GM12875 (cell line): ENCODE data around the gene PLEKHH2.

ENCODE experiments used
- H3K4me3 ChIP-seq: one replicate; pipeline ENCODE4 v1.5.1; 2011; ENCODE audit warnings: low read depth, low read length, control low read depth
- TF ChIP-seq, protein P1 (sequence below): IDR thresholded peaks from 2 replicates; pipeline ENCODE4 v1.5.1; 2011; ENCODE audit warnings: low read depth, mild to moderate bottlenecking, control low read depth, inconsistent platforms, low read length, moderate library complexity, borderline replicate concordance; ENCODE audit not compliant: insufficient read depth

Gene PLEKHH2

GRCh38 chr2:43764086-43764705 lies 127.1 kb downstream of the PLEKHH2 start:
- TF ChIP-seq, protein P1, sequence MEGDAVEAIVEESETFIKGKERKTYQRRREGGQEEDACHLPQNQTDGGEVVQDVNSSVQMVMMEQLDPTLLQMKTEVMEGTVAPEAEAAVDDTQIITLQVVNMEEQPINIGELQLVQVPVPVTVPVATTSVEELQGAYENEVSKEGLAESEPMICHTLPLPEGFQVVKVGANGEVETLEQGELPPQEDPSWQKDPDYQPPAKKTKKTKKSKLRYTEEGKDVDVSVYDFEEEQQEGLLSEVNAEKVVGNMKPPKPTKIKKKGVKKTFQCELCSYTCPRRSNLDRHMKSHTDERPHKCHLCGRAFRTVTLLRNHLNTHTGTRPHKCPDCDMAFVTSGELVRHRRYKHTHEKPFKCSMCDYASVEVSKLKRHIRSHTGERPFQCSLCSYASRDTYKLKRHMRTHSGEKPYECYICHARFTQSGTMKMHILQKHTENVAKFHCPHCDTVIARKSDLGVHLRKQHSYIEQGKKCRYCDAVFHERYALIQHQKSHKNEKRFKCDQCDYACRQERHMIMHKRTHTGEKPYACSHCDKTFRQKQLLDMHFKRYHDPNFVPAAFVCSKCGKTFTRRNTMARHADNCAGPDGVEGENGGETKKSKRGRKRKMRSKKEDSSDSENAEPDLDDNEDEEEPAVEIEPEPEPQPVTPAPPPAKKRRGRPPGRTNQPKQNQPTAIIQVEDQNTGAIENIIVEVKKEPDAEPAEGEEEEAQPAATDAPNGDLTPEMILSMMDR: no peak
- no peak overlapping the region for H3K4me3 ChIP-seq

DNA sequence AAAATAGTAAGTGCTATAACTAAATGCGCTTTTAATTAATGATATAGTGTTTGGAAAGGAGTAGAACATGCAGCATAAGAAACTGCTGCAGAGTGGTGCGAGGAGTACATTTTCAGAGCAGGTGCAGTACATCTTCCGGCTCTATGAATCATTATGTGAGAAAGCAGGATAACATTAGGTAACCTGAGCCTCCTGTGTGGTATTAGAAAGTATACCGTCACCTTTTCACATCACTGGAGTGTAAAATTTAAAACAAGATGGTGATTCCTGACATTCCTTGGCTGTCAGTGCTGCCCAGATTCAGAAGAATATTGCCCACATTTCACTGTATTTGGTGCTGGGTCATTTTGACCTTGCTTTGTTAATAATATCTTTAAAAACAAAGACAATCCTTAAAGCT lies 128.9 kb downstream of the PLEKHH2 start:
- TF ChIP-seq, protein P1: no peak
- H3K4me3 ChIP-seq: no peak overlapping the region

GRCh38 chr2:43773876-43774613 lies 137.0 kb downstream of the PLEKHH2 start, which contains the start of gene DYNC2LI1:
TSS of gene DYNC2LI1 (plus strand) at chr2:43774039. CDS start at chr2:43774139, 100 bp downstream.
- H3K4me3 ChIP-seq: peak within 1 kb of the TSS; percentile 59
- TF ChIP-seq, protein P1: no peak

- TF ChIP-seq, protein P1: no peak
- H3K4me3 ChIP-seq: no peak overlapping the region
Measured at GRCh38 chr2:43774617-43775016, 137.6 kb downstream of the PLEKHH2 start.

DNA sequence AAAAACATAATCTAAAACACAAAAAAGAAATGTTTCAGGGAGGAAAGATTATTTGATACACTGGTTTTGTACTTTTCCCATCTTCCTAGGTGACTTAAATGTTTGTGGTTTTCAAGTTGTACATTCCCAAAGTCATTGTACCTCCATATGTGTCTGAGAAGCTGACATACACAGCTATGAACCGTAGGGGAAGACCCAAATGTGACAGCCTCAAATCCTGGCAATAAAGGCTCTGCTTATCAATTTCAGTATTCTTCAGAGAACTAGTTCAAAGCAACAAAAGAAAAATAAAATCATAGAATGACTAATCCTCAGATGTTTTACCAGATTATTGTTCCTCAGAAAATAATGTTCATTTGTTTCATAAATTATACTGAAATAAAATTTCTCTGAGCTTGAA lies 139.3 kb downstream of the PLEKHH2 start:
- H3K4me3 ChIP-seq: no peak overlapping the region
- TF ChIP-seq, protein P1: no peak

GRCh38 chr2:43777306-43777926 lies 140.4 kb downstream of the PLEKHH2 start:
- TF ChIP-seq, protein P1: no peak
- no peak overlapping the region for H3K4me3 ChIP-seq
